Lung (tissue), 12 donors: Measurements from ENCODE around the gene RER1. TPM values are rescaled to one million over a fixed set of nuclear protein-coding genes. Genes with fewer than 3 reads are reported as not detected.

Source experiments
- ATAC-seq: fragments of 200-7000 bp; cut with Tn5 transposase; one replicate; pipeline ENCODE4 v1.9.1; 2020; ENCODE audit warnings: moderate number of reproducible peaks; ENCODE audit not compliant: insufficient read depth, low FRiP score
- DNase-seq, 3 donors: peaks; one replicate each; pipeline ENCODE4 v3.0.0-alpha.2; 2013 to 2017
- H3K27ac ChIP-seq, 2 donors: one replicate each; pipeline ENCODE4 v1.5.1; 2013; ENCODE audit warnings: mild to moderate bottlenecking in 2 of 2, moderate library complexity in 2 of 2, control low read depth in 1 of 2, inconsistent platforms in 1 of 2, low read depth in 1 of 2, low read length in 1 of 2
- H3K27me3 ChIP-seq, 3 donors: one replicate each; pipeline ENCODE4 v1.5.1; 2013; ENCODE audit warnings: low read length in 2 of 3; ENCODE audit not compliant: control insufficient read depth in 3 of 3, insufficient read depth in 3 of 3
- H3K36me3 ChIP-seq, 4 donors: one replicate each; pipeline ENCODE4 v1.5.1; 2013; ENCODE audit warnings: low read length in 4 of 4, mild to moderate bottlenecking in 1 of 4, moderate library complexity in 1 of 4; ENCODE audit not compliant: control insufficient read depth in 4 of 4, insufficient read depth in 4 of 4
- H3K4me1 ChIP-seq, 5 donors: one replicate each; pipeline ENCODE4 v1.5.1; 2013; ENCODE audit warnings: low read length in 5 of 5, mild to moderate bottlenecking in 2 of 5, moderate library complexity in 1 of 5; ENCODE audit not compliant: control insufficient read depth in 5 of 5, insufficient read depth in 5 of 5
- H3K4me3 ChIP-seq: one replicate; pipeline ENCODE4 v1.5.1; 2013; ENCODE audit warnings: mild to moderate bottlenecking, control low read depth, moderate library complexity
- H3K9ac ChIP-seq, 2 donors: one replicate each; pipeline ENCODE4 v1.5.1; 2013; ENCODE audit warnings: low read length in 2 of 2, control low read depth in 1 of 2; ENCODE audit not compliant: insufficient read depth in 1 of 2
- H3K9me3 ChIP-seq, 4 donors: one replicate each; pipeline ENCODE4 v1.5.1; 2013; ENCODE audit warnings: low read length in 3 of 4, mild to moderate bottlenecking in 1 of 4, moderate library complexity in 1 of 4; ENCODE audit not compliant: control insufficient read depth in 4 of 4, insufficient read depth in 3 of 4
- WGBS, 2 donors: extraction: QIAGEN DNeasy Blood & Tissue Kit; methylation state at CpG; one replicate each; pipeline ENCODE4 v1.1.7; 2013; 5-methylcytosine and 5-hydroxymethylcytosine counted together
- polyA plus RNA-seq, 2 donors: library from polyadenylated mRNA; stranded (reverse); fragments of 200-250 nt; gene quantifications; one replicate each; pipeline ENCODE4 v1.2.1, GENCODE V29; 2013
- total RNA-seq, 2 donors: library from RNA; depleted of rRNA in 1 of 2; stranded (reverse); fragments of >200 nt in 1 of 2; gene quantifications; one replicate each; pipeline ENCODE4 v1.2.1, GENCODE V29; 2014 to 2021
- TF ChIP-seq, protein P1 (sequence below): IDR thresholded peaks from 2 replicates; pipeline ENCODE4 v1.5.1; 2012; ENCODE audit warnings: mild to moderate bottlenecking; ENCODE audit errors: control extremely low read depth, extremely low read depth
- donor health status: control.
- donor health status: control.
- donor health status: Bipolar disorder and iron deficiency.
- donor health status: healthy.
- donor health status: DM: yes; HTN: yes; CAD: no.

Gene RER1
- total and polyA plus RNA-seq, 4 donors = 71.7 to 134 (median 87.9) TPM

DNA sequence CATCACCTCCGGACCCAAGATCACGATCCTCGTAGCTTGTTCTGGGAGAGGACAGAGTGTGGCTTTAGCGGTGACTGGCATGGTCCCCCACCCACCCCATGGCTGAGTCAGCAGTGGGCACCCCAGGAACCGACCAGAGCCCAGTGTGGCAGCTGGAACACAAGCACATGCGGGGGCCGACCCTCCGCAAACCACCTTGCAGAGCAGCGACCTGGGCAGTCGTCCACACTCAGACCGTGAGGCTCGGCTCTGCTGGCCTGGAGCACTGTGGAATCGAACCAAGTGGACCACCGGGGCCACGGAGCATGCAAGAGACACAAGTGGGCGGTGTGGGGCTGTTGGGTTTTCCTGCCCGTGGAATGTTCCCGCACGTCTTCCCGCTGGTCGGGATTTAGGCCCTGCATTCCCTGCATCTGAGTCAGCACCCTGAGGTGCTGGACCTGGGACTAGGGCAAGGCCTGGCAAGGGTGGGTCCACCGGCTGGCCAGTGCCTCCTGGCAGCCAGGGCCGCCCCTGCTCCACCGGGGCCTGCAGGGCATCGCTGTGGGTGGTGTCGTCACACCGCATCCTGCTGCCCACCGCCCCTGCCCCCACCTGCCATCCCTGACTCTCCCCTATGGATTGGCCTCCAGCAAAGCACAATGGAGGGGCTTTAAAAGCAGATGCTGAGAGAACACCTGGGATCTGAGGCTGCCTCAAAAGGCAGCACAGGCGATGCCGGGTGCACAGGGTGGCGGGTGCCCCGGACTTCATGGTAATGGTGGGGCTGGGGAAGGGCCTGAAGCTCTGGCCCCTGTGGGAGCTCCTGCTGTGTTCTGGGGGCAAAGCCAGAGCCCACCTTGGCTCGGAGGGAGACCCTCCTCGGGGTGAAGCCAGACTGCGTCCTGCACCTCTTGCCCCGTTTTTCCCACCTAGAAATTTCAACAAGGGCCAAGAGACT, 18.8 kb upstream of the RER1 start:
- DNase-seq (no peak), ATAC-seq (no peak)
- Histone ChIP-seq H3K36me3 (peaks cover 0 to 17% (median 8%) of the 10 kb centered on the region in 4 donors), H3K9me3 (no peaks in the 10 kb centered on the region), H3K27ac (no peak overlapping the region), H3K4me1 (no peaks in the 10 kb centered on the region), H3K9ac (no peak overlapping the region), H3K27me3 (no peaks in the 10 kb centered on the region), H3K4me3 (no peak overlapping the region)
- WGBS, 2 donors = 92 to 96% methylated on average over 36 of the region's 36 CpGs
- TF ChIP-seq, protein P1, sequence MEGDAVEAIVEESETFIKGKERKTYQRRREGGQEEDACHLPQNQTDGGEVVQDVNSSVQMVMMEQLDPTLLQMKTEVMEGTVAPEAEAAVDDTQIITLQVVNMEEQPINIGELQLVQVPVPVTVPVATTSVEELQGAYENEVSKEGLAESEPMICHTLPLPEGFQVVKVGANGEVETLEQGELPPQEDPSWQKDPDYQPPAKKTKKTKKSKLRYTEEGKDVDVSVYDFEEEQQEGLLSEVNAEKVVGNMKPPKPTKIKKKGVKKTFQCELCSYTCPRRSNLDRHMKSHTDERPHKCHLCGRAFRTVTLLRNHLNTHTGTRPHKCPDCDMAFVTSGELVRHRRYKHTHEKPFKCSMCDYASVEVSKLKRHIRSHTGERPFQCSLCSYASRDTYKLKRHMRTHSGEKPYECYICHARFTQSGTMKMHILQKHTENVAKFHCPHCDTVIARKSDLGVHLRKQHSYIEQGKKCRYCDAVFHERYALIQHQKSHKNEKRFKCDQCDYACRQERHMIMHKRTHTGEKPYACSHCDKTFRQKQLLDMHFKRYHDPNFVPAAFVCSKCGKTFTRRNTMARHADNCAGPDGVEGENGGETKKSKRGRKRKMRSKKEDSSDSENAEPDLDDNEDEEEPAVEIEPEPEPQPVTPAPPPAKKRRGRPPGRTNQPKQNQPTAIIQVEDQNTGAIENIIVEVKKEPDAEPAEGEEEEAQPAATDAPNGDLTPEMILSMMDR = no peak

DNA sequence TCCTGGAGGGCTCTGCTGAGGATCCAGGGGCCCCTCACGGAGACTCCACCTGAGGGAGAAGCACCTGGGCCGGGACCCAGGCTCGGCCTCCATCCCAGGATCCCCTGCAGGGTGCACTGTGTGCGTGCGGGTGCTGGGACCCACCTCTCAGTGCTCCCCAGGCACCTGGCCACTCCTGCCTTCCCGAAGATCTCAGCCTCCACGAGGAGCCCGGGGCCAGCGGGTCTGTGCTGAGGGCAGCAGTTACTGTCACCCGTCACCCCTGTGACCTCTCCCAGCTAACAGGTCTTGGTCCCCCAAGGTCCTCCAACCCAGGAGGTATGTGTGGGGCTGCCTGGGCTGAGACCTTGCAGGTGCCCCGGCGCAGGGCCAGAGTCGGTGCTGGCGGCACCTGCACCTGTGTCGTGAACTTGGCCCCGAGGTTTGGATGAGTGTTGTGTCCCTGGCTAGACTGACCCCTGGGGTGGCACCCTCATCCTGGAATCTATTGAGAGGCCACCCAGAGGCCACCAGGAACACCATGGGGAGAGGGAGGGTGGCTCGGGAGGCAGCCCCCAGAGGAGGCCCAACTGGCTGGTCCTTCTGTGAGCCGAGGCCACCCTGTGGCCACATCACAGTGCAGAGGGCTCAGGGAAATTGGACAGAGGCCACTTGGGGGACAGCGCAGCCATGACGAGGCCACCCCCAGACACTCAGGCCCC, 17.9 kb upstream of the RER1 start:
- no peak for DNase-seq
- no peak for ATAC-seq
- TF ChIP-seq, protein P1 = no peak

DNA sequence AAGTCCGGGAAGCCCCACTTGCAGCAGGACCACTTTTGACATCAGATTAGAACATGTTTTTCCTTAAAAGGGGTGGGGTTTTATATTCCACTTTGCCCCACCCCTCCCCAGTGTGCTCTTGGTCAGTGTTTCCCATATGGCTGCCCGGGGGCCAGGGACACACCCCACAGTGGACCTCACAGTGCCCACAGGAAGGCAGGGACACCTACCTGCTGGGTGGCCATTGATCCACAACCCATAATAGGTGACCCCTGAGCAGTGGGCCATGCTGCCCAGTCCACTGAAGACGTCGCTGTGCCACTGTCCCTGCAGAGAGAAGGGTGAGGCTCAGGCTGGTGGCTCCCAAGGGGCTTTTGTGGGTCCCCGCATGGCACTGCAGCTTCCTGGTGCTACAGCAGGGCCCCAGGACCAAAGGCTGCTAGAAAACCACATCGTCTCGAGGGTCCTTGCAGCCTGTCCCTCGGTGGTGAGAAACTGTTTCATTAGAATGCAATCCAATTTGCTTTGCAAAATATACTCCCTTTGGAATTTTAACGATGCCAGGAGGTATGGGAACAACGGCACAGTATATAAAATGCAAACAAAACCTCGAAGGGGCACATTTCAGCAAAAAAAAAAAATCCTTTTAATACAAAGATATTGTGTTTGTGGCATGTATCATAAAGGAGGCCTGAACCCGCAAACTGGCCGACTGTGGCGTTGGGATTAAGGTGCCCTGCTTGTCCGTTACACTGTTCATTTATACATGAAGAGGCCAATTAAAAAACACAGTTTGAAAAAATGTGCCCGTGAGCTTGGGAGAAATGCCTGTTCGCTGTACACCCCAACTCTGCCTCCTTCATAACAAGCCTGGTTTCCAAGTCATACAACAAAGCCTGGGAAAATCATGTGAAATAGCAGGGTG, 17.1 kb upstream of the RER1 start:
- Histone ChIP-seq H3K27ac (no peak overlapping the region), H3K9me3 (no peaks in the 10 kb centered on the region), H3K4me1 (no peaks in the 10 kb centered on the region), H3K36me3 (peaks cover 0 to 12% (median 6%) of the 10 kb centered on the region in 4 donors), H3K27me3 (no peaks in the 10 kb centered on the region), H3K4me3 (no peak overlapping the region), H3K9ac (no peak overlapping the region)
- TF ChIP-seq, protein P1 = no peak
- 84 to 89% methylated on average over 17 of the region's 17 CpGs for WGBS, 2 donors
- DNase-seq (no peak), ATAC-seq (no peak)

More for the DNA sequence above, 17.9 kb upstream of the RER1 start:
- no peak overlapping the region for H3K27ac ChIP-seq
- peaks cover 0 to 12% (median 8%) of the 10 kb centered on the region in 4 donors for H3K36me3 ChIP-seq
- 90 to 92% methylated on average over 20 of the region's 20 CpGs for WGBS, 2 donors
- H3K9me3 ChIP-seq = no peaks in the 10 kb centered on the region
- no peaks in the 10 kb centered on the region for H3K27me3 ChIP-seq
- no peak overlapping the region for H3K9ac ChIP-seq
- H3K4me1 ChIP-seq = no peaks in the 10 kb centered on the region
- H3K4me3 ChIP-seq = no peak overlapping the region
